Brain microvascular endothelial cell (primary cell): ENCODE data around the gene CBX1.

Experiments used
- DNase-seq: peaks from one replicate; pipeline ENCODE4 v3.0.0-alpha.2; 2020
- H3K27ac ChIP-seq: fragments of 250-450 bp; sonication (Bioruptor Pico); 2 replicates; pipeline ENCODE4 v1.5.1; 2020; ENCODE audit warnings: mild to moderate bottlenecking, moderate library complexity
- H3K27me3 ChIP-seq: fragments of 250-450 bp; sonication (Bioruptor Pico); replicated peaks from 2 replicates; pipeline ENCODE4 v1.5.1; 2020; ENCODE audit warnings: mild to moderate bottlenecking
- H3K36me3 ChIP-seq: fragments of 250-450 bp; sonication (Bioruptor Pico); replicated peaks from 2 replicates; pipeline ENCODE4 v1.5.1; 2020; ENCODE audit warnings: mild to moderate bottlenecking
- H3K4me3 ChIP-seq: 2 replicates; pipeline ENCODE4 v1.5.1; 2011; ENCODE audit warnings: low read depth, mild to moderate bottlenecking, control low read depth, low read length, moderate library complexity
- CTCF ChIP-seq: IDR thresholded peaks from 2 replicates; pipeline ENCODE4 v1.5.1; 2011; ENCODE audit warnings: low read depth, mild to moderate bottlenecking, moderate library complexity, low read length, control low read depth, inconsistent platforms; ENCODE audit errors: missing control alignments
- in situ Hi-C: cut with HindIII; loops from 2 replicates; pipeline ENCODE4 v1.10.0; 2017; ENCODE audit warnings: low sequenced_read_pairs, low pct_ligation_motif_present

CBX1 gene

GRCh38 chr17:48025904-48026501, 75.3 kb downstream of the CBX1 start:
- no peak overlapping the region for H3K27ac ChIP-seq
- in situ Hi-C loops: no loop called here
- H3K36me3 ChIP-seq: no peaks in the 10 kb centered on the region

GRCh38 chr17:48025040-48025903, 76.0 kb downstream of the CBX1 start:
- DNase-seq: peak; percentile 95
- Histone ChIP-seq H3K36me3 (no peaks in the 10 kb centered on the region), H3K4me3 (peak overlapping the region; percentile 55), H3K27ac (no peak overlapping the region), H3K27me3 (no peaks in the 10 kb centered on the region)
- peak; percentile 85 for TF ChIP-seq CTCF
- in situ Hi-C loops: no loop called here

More at GRCh38 chr17:48025904-48026501, 75.3 kb downstream of the CBX1 start:
- no peak for TF ChIP-seq CTCF
- H3K27me3 ChIP-seq: no peaks in the 10 kb centered on the region
- no peak for DNase-seq
- H3K4me3 ChIP-seq: no peak overlapping the region

- Histone ChIP-seq H3K27me3 (no peaks in the 10 kb centered on the region), H3K4me3 (peak overlapping the region; percentile 54), H3K36me3 (no peaks in the 10 kb centered on the region), H3K27ac (no peak overlapping the region)
- in situ Hi-C loops: no loop called here
- DNase-seq: no peak
- no peak for TF ChIP-seq CTCF
Observed at GRCh38 chr17:48024149-48025039, 76.9 kb downstream of the CBX1 start.

GRCh38 chr17:48023400-48024148, 77.7 kb downstream of the CBX1 start:
- H3K36me3 ChIP-seq: no peaks in the 10 kb centered on the region
- peak; percentile 29 for TF ChIP-seq CTCF
- peak overlapping the region; percentile 54 for H3K4me3 ChIP-seq
- no peak for DNase-seq
- in situ Hi-C loops: no loop called here
- H3K27ac ChIP-seq: no peak overlapping the region
- peaks cover 2% of the 10 kb centered on the region for H3K27me3 ChIP-seq

GRCh38 chr17:48022901-48023300, 78.4 kb downstream of the CBX1 start:
- Histone ChIP-seq H3K36me3 (no peaks in the 10 kb centered on the region), H3K4me3 (no peak overlapping the region), H3K27me3 (peaks cover 2% of the 10 kb centered on the region), H3K27ac (no peak overlapping the region)
- no peak for DNase-seq
- no peak for TF ChIP-seq CTCF
- in situ Hi-C loops: no loop called here
